Chondrocyte (in vitro differentiated cells): Measurements from ENCODE around the gene BCL2. TPM values are rescaled to one million over a fixed set of nuclear protein-coding genes. Genes with fewer than 3 reads are reported as not detected.

ENCODE experiments used
- DNase-seq: peaks from one replicate; pipeline ENCODE4 v3.0.0; 2021; ENCODE audit warnings: mixed read lengths, low spot score
- H3K27ac Mint-ChIP-seq: one replicate; pipeline ENCODE4 v1.8.0; 2021; ENCODE audit warnings: mild to moderate bottlenecking, moderate library complexity, mixed read lengths; ENCODE audit not compliant: unreplicated experiment
- H3K27me3 Mint-ChIP-seq: 2 replicates; pipeline ENCODE4 v1.8.0; 2021; ENCODE audit warnings: low read depth, mixed read lengths
- H3K36me3 Mint-ChIP-seq: 2 replicates; pipeline ENCODE4 v1.8.0; 2021; ENCODE audit warnings: low read depth, mixed read lengths
- H3K4me1 Mint-ChIP-seq: 2 replicates; pipeline ENCODE4 v1.8.0; 2021; ENCODE audit warnings: low read depth, mild to moderate bottlenecking, mixed read lengths
- H3K4me3 Mint-ChIP-seq: one replicate; pipeline ENCODE4 v1.8.0; 2021; ENCODE audit warnings: mild to moderate bottlenecking, moderate library complexity, mixed read lengths; ENCODE audit not compliant: unreplicated experiment
- H3K9me3 Mint-ChIP-seq: 2 replicates; pipeline ENCODE4 v1.8.0; 2021; ENCODE audit warnings: low read depth, mixed read lengths
- CTCF ChIP-seq: fragments of 200-600 bp; sonication (generic); IDR thresholded peaks from 2 replicates; pipeline ENCODE4 v1.5.0; 2021; ENCODE audit warnings: antibody characterized with exemption, mild to moderate bottlenecking, moderate library complexity
- total RNA-seq: library from RNA; stranded (reverse); gene quantifications from 3 replicates; pipeline ENCODE4 v1.2.1, GENCODE V29; 2021

Gene BCL2
- total RNA-seq, 1 donor from 2014 or later, result 8.6 TPM

- Mint-ChIP-seq H3K36me3 (no peaks in the 10 kb centered on the region), H3K27ac (no peak overlapping the region), H3K4me1 (peaks cover 35% of the 10 kb centered on the region), H3K27me3 (no peaks in the 10 kb centered on the region), H3K4me3 (no peak overlapping the region), H3K9me3 (no peaks in the 10 kb centered on the region)
- no peak for DNase-seq
- TF ChIP-seq CTCF, result no peak
These were observed 137.8 kb downstream of the BCL2 start for GRCh38 chr18:63181706-63182309.

GRCh38 chr18:63180971-63181376 is 138.6 kb downstream of the BCL2 start:
- H3K27ac Mint-ChIP-seq, result no peak overlapping the region
- H3K4me1 Mint-ChIP-seq, result peaks cover 27% of the 10 kb centered on the region
- no peaks in the 10 kb centered on the region for H3K27me3 Mint-ChIP-seq
- no peak overlapping the region for H3K4me3 Mint-ChIP-seq
- no peaks in the 10 kb centered on the region for H3K9me3 Mint-ChIP-seq
- no peaks in the 10 kb centered on the region for H3K36me3 Mint-ChIP-seq
- no peak for DNase-seq
- TF ChIP-seq CTCF, result no peak

DNA sequence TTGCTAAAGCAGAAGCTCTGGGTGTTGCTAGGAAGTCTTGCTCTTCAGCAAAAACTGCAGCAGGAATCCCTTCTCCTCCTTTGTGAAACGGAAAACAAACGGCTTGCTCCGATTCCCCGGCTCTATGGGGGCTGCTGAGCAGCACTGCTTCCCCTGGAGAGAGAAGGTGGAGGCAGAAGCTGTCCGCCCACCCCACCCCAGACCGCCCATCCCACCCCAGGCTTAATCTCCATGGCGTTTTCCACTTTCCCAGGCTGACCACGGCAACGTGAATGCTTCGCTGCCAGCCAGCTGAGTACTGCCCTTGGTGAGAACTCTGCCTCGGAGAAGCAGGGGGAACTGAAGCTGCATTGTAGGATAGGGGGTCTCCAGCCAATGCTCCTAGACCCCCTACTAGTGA is 139.2 kb downstream of the BCL2 start:
- Mint-ChIP-seq H3K4me1 (peaks cover 23% of the 10 kb centered on the region), H3K27ac (no peak overlapping the region), H3K9me3 (no peaks in the 10 kb centered on the region), H3K4me3 (no peak overlapping the region), H3K27me3 (no peaks in the 10 kb centered on the region), H3K36me3 (no peaks in the 10 kb centered on the region)
- no peak for TF ChIP-seq CTCF
- DNase-seq, result no peak

- Mint-ChIP-seq H3K4me3 (no peak overlapping the region), H3K9me3 (peaks cover 5% of the 10 kb centered on the region), H3K4me1 (peaks cover 19% of the 10 kb centered on the region), H3K27ac (peak overlapping the region; percentile 50), H3K36me3 (no peaks in the 10 kb centered on the region), H3K27me3 (no peaks in the 10 kb centered on the region)
- no peak for TF ChIP-seq CTCF
- no peak for DNase-seq
These were observed 140.1 kb downstream of the BCL2 start for GRCh38 chr18:63179422-63179821.

DNA sequence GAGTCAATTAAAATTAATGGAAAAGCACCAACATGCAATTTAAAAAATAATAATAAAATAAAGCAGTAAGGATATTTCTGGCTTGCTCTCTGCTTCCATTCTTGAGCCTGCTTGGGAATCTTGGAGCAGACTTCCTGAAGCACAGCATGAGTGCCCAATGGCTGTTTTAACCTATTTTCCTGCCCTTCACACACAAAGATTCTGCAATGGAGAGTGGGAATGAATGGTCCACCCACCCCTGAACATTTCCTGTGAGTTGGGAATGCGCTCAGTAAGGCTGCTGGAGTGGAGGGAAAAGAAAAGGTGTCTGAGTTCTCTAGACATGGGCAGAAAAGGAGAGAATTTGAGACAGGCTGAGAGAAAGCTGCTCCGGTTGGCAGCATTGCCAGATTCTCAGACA is 140.6 kb downstream of the BCL2 start:
- Mint-ChIP-seq H3K4me3 (no peak overlapping the region), H3K36me3 (no peaks in the 10 kb centered on the region), H3K4me1 (peaks cover 19% of the 10 kb centered on the region), H3K27ac (peak overlapping the region; percentile 50), H3K27me3 (no peaks in the 10 kb centered on the region), H3K9me3 (peaks cover 5% of the 10 kb centered on the region)
- DNase-seq, result no peak
- TF ChIP-seq CTCF, result no peak
